Smooth muscle cell of the umbilical artery (primary cell): ENCODE data around the gene HELQ. TPM values are rescaled to one million over a fixed set of nuclear protein-coding genes. Genes with fewer than 3 reads are reported as not detected.

Experiments used
- total RNA-seq: library from RNA; depleted of rRNA; stranded (reverse); fragments of >200 nt; gene quantifications from 2 replicates; pipeline ENCODE4 v1.2.3, GENCODE V29; 2014

Gene HELQ
- 12.2 and 17.8 TPM in 2 replicates for total RNA-seq

GRCh38 chr4:83455281-83456183 lies at the start of gene HELQ, which contains the start of gene MRPS18C:
Gene HELQ (minus strand): TSS chr4:83455823. CDS start chr4:83455693, 130 bp downstream.
Gene MRPS18C (plus strand): TSS chr4:83456058. CDS start chr4:83456078, 20 bp downstream.

GRCh38 chr4:83484500-83485461 lies 29.2 kb upstream of the HELQ start, which contains the start of gene ABRAXAS1:
Gene ABRAXAS1 (minus strand): TSS chr4:83485100. CDS start chr4:83485072, 28 bp downstream.

Other genes with a start within 250 kb of the HELQ start
- gene COQ2, start 171.0 kb downstream of the HELQ start, total RNA-seq: 5.3 and 6.8 TPM in 2 replicates
- gene HPSE, start 121.0 kb downstream of the HELQ start, total RNA-seq: 0.30 and 0.32 TPM in 2 replicates
- gene MRPS18C, start 235 bp upstream of the HELQ start, total RNA-seq: 12.5 and 16.6 TPM in 2 replicates
- 10.1 and 15.3 TPM in 2 replicates for gene ABRAXAS1, start 29.3 kb upstream of the HELQ start, total RNA-seq
- gene GPAT3, start 80.3 kb upstream of the HELQ start, total RNA-seq: 2.7 and 8.5 TPM in 2 replicates